HG02623 (cell line): ENCODE results near the gene CRX.
A peak's percentile ranks its signal among the peaks of the same experiment; 100 is the strongest.
"Not testable (repeated sequence)": the region's sequence is repeated elsewhere in the genome, so short reads cannot be mapped to it uniquely, and the experiment has no call there.

ENCODE experiments used
- ATAC-seq: cut with Tn5 transposase; IDR thresholded peaks from one replicate; pipeline ENCODE4 v1.9.1; 2021; ENCODE audit warnings: moderate library complexity; ENCODE audit not compliant: unreplicated experiment

Gene CRX

GRCh38 chr19:47821460-47822020, at the start of gene CRX:
Gene CRX, plus strand, starts transcription at chr19:47821937. Its CDS starts 12,507 bp downstream, at chr19:47834444.
- ATAC-seq = no peak

DNA sequence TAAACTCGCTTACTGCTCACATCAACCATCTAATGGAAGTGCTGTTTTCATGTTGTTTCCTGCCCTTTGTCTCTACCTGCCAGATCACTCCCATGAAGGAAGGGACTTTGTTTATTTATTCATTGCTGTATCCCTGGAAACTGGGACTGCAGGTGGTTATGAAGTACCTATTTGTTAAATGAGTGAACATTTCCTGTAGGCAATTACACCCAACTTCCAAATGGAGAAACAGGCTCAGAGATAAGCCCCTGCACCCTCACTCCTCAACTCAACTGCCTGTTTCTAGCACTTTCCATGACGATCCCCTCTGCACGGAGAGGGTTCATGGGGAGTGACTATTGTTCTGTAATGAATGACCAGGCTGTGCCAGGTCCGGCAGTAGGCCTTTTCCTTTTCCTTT, 45.2 kb upstream of the CRX start:
- no peak for ATAC-seq

DNA sequence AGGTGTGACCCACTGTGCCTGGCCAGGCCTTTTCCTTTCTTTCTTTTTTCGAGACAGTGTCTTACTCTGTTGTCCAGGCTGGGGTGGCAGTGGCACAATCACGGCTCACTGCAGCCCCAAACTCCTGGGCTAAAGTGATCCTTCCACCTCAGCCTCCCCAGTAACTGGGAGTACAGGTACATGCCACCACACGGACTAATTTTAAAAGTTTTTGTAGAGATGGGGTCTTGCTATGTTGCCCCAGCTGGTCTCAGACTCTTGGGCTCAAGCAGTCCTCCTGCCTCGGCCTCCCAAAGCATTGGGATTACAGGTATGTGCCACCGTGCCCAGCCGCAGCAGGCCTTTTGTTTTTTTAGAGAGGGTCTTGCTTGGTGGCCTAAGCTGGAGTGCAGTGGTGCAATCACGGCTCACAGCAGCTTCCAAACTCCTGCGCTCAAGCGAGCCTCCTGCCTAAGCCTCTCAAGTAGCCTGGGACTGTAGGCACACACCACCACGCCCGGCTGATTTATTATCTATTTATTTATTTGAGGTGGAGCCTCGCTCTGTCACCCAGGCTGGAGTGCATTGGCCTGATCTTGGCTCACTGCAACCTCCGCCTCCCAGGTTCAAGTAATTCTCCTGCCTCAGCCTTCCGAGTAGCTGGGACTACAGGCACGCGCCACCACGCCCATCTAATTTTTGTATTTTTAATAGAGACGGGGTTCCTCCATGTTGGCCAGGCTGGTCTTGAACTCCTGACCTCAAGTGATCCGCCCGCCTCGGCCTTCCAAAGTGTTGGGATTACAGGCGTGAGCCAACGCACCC, 44.3 kb upstream of the CRX start:
- ATAC-seq = not testable (repeated sequence)

- ATAC-seq = peak; percentile 83
Measured at GRCh38 chr19:47778049-47778953, 43.4 kb upstream of the CRX start, which contains the start of gene SELENOW. Gene SELENOW, plus strand, starts transcription at chr19:47778703. Its CDS starts 83 bp downstream, at chr19:47778786.

DNA sequence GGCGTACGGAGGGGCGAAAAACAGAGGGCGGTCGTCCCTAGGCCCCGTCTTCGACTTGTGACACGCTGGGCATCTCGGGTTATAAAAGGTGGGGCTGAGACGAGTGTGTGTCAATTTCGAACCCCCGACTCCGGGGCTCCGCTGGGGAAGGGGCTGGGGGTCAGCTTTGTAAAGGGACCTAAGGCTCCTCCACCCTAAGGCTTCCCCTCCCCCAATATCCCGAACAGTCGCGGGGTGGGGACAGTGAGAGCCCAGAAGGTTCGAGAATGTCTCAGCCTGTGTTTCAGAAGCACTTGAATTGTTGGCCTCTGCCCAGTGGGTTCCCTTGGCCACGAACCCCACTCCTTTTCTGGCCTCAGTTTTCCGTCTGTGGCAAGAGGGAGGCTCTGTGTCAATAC, 42.8 kb upstream of the CRX start:
- no peak for ATAC-seq

- ATAC-seq = no peak
Measured at GRCh38 chr19:47779524-47780214, 42.1 kb upstream of the CRX start.

DNA sequence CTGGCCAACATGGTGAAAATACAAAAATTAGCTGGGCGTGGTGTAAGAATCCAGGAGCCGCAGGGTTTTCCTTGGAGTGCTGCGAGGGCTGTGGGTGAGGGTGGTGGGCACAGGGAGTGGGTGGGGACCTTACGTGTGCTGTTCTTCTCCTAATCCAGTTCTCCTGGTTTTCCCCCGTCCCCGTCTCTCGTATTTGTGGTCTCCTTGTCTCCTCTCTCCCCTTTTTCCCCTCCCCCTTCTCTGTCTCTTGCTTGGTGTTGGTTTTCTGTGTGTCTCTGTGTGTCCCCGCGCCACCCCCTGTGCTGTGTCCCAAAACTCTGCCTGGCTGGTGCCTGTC, 41.6 kb upstream of the CRX start:
- ATAC-seq = no peak

DNA sequence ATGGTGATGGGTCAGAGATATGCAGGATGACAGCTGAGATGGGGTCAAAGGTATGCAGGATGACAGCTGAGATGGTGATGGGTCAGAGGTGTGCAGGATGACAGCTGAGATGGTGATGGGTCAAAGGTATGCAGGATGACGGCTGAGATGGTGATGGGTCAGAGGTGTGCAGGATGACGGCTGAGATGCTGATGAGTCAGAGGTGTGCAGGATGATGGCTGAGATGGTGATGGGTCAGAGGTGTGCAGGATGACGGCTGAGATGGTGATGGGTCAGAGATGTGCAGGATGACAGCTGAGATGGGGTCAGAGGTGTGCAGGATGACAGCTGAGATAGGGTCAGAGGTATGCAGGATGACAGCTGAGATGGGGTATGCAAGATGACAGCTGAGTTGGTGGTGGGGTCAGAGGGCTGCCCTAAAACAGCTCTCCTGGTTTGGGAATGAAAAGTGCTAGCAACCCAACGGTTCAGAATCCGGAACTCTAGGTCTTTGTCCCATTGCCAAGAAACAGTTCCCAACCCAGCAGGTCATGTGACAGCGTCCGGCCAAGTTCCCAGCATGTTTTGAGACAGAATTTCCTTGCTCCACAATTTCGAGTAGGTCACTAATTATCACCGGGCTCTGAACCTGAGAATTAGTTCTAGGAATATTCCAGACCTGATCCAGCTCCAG, 40.0 kb upstream of the CRX start:
- no peak for ATAC-seq

- ATAC-seq = no peak
Measured at GRCh38 chr19:47786566-47786965, 35.2 kb upstream of the CRX start.

GRCh38 chr19:47787307-47787706, 34.4 kb upstream of the CRX start:
- not testable (repeated sequence) for ATAC-seq

- not testable (repeated sequence) for ATAC-seq
Measured at GRCh38 chr19:47789811-47790210, 31.9 kb upstream of the CRX start.

- no peak for ATAC-seq
Measured at GRCh38 chr19:47790398-47790814, 31.3 kb upstream of the CRX start.

DNA sequence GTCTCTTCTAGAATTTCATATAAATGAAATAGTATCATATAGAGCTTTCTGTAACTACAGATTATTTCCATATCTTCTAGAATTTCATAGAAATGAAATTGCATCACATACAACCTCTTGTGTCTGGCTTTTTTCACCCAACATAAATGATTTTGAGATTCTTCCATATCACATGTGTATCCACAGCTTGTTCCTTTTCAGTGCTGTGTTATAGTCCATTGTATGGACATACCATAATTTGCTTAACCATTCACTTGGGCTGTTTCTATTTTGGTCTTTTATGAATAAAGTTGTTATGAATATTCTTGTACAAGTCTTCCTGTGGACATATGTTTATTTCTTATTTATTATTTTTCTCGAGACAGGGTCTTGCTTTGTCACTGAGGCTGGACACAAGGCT, 29.1 kb upstream of the CRX start:
- no peak for ATAC-seq

GRCh38 chr19:47794526-47794925, 27.2 kb upstream of the CRX start:
- ATAC-seq = no peak

GRCh38 chr19:47796785-47797184, 25.0 kb upstream of the CRX start:
- ATAC-seq = no peak

GRCh38 chr19:47797996-47798903, 23.5 kb upstream of the CRX start:
- ATAC-seq = no peak

DNA sequence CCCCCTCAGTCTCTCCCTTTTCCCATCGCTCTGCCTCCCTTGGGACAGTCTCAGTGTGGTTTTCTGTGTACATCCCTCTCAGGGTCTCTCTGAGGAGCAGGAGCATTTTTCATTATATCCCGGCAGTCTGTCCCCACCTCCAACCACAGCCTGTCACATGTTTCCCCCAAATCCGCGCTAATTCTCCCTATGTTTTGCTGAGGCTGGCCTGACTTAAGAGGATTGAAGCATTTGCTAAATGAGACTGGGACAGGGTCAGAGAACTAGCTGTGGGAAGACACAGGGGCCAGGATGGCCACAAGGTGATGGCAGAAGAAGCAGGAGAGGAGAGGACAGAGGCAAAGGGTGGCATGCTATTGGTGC, 22.9 kb upstream of the CRX start:
- ATAC-seq = no peak

- ATAC-seq = no peak
Measured at GRCh38 chr19:47801270-47801669, 20.5 kb upstream of the CRX start.

GRCh38 chr19:47802521-47803043, 19.2 kb upstream of the CRX start:
- no peak for ATAC-seq
